Stimulated activated CD8-positive, alpha-beta memory T cell treated with anti-CD3 and anti-CD28 coated beads, Interleukin-7, amount 100 ng/mL, for 24 hours (primary cell): ENCODE data around the gene NDEL1.
"Not testable (repeated sequence)": the region's sequence is repeated elsewhere in the genome, so short reads cannot be mapped to it uniquely, and the experiment has no call there.

Experiments
- DNase-seq: peaks from one replicate; pipeline ENCODE4 v3.0.0-alpha.2; 2020; ENCODE audit warnings: low read depth

Gene NDEL1, protein sequence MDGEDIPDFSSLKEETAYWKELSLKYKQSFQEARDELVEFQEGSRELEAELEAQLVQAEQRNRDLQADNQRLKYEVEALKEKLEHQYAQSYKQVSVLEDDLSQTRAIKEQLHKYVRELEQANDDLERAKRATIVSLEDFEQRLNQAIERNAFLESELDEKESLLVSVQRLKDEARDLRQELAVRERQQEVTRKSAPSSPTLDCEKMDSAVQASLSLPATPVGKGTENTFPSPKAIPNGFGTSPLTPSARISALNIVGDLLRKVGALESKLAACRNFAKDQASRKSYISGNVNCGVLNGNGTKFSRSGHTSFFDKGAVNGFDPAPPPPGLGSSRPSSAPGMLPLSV

DNA sequence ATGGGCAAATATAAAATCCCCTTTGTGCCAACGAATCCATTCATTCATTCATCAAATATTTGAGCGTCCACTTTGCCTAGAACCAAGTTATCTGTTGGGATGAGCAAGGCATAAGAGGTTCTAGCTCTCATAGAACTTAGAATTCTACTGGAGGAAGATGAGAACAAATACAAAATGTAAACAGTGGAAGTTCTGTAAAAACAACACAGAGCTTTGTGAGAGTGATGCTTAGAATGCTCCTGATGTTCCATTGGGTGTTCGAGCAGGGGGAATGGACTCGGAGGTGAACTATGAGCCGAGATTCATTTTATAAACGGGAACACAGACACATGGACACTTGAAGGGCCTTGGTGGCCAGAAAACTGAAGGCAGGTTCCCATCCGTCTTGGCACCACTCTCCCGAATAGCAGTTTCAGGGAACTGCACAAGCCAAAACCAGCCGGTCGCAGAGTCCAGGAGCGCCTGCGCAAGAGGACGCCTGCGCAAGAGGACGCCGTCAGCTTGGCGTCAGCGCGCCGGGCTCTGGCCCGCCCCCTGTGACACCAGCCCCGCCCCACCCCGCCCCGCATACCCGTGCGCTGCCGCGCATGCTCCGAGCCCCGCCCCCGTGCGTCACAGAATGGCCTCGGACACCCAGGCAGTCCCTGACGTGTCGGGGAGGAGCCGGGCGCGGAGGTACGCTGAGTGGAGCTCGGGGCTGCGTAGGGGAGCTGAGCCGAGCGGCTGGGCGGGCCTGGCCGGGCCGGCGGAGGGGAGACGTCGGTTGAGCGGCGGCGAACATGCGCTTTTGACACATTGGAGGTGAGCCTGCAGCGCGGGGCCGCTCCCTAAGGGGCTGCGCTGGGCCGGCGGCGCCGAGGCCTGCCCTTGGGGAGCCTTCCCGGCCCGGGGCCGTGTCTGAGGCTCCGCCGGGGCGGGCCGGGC is at the start of gene NDEL1:
NDEL1 (plus strand) TSS at position 640 of the 924 bp plus-strand sequence. CDS start 8,388 bp downstream, outside the sequence.
- DNase-seq: peak; percentile 99

DNA sequence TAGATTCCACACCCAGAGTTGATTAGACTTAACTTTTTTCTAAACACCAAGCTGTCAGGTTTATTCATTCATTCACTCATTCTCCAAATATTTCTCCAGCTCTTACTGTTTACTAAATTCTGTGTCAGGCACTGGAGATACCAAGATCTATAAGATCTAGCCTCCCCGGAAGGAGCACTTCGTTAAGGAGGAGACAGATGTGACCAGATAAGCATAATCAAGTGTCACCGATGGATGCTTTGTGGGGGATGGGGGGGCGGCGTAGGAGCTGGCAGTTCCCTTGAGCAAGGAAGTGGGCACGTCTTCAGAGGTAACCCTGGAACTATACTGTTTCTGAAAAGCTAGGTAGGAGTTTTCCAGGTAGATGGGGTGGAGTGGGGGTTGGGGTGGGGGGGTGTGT is 48.8 kb upstream of the NDEL1 start:
- DNase-seq: no peak

DNA sequence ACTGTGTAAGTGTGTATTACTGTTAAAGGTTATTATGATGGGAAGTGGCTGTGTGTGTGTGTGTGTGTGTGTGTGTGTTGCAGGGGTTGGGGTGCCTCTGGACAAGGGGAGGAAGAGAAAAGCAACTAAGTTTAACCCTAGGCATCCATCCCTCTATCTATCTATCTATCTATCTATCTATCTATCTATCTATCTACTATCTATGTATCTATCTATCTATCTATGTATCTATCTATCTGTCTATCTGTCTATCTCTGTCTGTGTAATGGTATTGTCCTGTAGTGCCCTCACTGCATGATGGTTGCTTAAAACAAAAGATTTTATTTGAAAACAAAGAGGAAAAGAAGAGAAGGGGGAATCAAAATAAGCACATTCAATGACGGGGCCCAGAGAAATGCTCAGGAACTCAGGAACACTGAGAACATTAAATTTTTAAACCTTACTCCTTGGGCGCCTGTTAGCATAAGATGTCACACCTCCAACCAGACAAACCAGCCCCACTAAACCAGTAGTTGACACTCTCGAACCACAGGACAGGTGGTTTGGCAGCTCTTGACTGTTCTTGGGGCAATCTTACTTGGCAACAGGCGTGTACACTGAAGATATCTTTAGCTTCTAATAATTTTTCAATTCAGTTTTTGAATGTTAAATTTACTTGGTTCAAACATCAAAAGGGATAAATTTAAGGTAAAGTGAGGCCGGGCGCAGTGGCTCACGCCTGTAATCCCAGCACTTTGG is 47.6 kb upstream of the NDEL1 start:
- no peak for DNase-seq

DNA sequence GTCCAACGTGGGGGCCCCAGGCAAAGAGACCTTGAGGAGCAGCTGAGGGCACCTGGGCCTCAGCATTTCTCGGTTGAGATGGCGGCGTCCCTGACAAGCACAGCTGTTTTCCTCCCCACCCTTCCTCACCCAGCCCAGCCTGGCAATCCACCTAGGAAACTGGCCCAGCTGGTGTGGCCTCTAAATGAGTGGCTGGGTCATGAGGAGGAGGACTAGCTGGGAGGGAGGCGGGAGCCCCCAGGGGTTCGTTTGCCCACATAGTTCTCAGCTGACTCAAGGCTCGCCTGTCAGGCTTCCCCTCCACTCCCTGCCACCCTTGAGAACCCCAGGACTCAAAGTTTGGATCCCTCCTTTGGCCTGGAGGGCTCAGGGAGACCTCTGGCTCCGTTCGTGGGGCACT is 44.0 kb upstream of the NDEL1 start:
- DNase-seq: no peak

DNA sequence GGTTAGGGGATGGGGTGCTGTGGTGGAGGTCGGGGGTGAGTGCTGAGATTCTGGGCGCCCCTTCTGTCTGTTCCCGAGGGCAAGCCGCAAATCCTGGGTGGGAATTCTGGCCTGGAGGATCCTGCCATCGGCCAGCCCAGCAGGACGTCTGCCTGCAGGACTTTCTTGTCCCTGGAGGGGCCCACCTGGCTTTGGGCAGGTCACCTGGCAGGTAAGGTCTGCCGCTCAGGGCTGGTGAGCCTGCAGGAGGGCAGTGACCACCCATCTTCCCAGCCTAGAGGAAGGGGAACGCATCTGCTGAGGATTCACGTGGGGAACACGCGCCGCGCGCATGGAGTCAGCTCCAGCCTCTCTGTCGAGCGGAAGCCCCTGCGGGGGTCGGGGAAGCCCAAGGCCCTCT is 43.4 kb upstream of the NDEL1 start:
- DNase-seq: no peak

DNA sequence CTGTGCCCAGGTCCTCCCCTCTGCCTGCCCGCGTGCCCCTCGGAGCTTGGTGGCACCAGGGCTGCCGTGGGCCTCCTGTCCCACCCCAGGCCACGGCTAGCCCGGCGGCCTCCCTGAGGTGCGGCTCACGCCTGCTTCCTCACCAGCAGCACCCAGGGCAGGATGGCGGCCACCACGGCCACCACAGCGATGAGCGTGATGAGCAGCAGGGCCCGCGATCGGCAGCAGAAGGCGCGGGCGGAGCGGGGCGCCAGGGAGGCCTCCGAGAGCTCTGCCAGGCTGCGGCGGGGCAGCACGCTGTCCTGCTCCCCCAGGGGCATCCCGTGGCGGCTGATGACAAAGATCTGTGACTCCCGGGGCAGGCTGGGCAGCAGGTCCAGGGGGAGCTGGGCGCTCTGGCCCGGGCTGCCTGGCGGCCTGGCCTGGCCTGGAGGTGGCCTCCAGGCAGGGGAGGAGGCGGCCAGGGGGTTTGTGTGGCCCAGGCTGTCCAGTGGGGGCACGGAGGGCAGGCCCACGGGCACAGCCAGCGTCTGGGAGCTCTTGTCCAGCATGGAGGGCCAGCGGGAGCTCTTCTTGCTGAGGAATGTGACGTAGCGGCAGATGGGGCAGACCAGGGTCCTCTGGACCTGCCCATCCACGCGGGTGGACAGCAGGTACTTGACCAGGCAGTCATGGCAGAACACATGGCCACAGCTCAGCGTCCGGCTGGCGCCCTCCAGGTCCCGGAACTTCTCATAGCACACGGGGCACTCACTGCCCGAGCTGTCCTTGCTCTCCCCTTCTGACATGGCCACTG is 42.8 kb upstream of the NDEL1 start:
- no peak for DNase-seq

DNA sequence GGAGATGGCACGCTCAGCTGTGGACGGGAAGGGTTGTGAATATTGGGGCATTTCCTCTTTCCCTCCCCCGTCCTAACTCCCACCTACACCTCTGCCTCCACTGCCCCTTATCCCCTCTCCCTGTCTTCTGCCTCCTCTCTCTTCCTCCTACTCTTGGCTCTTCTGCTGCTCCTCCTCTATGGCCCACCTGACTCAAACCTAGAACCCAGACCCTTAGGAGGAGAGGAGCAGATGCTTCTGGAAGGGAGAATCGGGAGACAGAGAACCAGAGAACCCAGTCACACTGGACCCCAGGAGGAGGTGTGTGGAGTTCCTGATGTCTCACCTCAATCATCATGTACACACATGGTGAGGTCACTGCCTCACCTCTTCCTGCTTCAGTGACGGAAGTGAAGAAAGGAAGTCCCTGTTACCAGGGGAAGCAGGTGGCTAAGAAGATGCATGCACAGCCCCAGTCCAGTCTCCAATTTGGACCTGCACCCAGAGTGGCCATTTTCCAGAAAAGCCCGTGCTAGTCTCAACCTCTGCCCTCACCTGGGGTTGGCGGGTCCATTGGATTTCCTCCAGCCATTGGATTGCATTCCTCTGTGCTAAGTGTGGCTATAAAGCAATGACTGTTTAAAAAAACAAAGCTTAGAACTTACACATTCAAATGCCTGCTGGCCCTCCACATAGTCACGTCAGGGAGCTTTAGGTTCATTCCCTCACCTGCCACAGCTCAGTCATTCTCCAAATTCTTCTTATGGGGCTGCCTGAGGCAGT is 42.0 kb upstream of the NDEL1 start:
- DNase-seq: no peak

DNA sequence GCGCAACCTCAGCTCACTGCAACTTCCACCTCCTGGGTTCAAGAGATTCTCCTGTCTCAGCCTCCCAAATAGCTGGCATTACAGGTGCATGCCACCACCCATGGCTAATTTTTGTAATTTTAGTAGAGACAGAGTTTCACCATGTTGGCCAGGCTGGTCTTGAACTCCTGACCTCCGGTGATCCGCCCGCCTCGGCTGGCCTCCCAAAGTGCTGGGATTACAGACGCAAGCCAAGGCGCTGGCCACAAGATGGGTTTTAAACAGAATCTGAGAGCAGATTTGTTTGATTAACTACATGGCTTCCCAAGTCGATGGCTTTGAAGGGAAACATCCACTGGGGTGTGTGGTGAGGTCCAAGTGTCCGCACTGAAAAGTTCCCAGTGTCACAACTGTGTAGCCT is 41.2 kb upstream of the NDEL1 start:
- not testable (repeated sequence) for DNase-seq

DNA sequence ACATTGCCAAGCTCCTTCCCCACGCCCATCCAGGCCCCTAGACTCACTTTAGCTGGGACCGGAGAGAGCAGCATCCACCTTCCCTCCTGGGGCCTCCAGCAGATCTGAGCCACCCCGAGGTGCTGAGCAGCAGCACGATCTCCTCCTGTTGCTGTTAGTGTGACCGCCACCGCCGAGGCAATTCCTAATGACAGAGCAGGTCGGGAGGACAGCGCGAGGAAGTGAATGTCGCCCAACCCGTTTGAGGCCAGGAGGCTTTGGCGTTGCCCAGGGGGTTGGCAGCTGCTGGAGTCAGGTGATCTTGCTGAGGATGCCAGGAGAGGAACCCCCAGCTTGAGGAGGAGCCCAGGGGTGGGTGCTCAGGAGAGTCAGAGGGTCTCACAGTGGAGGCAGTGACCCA is 38.0 kb upstream of the NDEL1 start, which contains the start of gene RNF222:
RNF222 (minus strand) TSS at position 192 of the 400 bp plus-strand sequence. CDS start 4,366 bp downstream, outside the sequence.
- no peak for DNase-seq

DNA sequence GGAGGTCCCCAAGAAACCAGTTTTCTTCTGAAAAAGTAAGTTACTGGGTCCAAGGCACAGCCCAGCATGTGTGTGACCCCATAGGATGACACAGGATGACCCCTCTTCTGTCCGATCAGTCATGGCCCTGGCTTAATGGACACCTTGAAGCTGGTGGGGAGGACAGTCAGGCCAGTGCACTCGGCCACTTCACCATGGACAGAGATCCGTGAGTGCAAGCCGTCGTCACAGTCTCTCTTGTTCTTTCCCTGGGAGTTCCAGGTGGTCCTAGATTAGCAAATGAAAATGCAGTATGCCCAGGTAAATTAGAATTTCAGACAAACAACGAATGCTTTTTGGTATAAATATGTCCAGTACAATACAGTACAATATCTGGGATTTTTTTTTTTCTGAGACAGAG is 36.7 kb upstream of the NDEL1 start:
- no peak for DNase-seq

DNA sequence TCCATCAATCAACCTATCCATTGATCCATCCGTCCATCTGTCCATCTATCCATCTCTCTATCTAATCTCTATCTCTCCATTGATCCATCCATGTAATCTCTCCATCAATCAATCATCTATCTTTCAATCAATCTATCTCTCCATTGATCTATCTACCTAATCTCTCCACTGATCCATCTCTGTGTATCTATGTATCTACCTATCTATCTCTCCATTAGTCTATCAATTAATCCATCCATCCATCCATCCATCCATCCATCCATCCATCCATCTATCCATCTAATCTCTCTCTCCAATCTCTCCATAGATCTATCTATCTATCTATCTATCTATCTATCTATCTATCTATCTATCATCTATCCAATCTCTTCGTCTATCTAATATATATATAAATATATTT is 34.6 kb upstream of the NDEL1 start:
- DNase-seq: no peak

DNA sequence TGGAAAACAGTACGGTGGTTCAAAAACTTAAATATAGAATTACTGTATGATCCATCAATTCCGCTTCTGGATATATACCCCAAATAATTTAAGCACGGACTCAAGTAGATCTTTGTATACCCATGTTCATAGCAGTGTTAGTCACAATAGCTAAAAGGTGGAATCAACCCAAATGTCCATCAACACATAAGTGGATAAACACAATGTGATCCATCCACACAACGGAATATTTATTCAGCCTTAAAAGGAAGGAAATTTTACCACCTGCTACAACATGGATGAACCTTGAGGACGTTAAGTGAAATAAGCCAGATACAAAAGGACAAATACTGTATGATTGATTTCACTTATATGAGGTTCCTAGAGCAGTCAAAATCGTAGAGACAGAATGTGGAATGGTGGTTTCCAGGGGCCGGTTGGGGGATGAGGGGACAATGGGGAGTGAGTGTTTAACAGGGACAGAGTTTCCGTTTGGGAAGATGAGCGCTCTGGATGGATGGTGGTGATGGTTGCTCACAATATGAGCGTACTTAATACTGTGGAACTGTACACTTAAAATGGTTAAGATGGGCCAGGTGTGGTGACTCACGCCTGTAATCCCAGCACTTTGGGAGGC is 32.7 kb upstream of the NDEL1 start:
- DNase-seq: no peak

DNA sequence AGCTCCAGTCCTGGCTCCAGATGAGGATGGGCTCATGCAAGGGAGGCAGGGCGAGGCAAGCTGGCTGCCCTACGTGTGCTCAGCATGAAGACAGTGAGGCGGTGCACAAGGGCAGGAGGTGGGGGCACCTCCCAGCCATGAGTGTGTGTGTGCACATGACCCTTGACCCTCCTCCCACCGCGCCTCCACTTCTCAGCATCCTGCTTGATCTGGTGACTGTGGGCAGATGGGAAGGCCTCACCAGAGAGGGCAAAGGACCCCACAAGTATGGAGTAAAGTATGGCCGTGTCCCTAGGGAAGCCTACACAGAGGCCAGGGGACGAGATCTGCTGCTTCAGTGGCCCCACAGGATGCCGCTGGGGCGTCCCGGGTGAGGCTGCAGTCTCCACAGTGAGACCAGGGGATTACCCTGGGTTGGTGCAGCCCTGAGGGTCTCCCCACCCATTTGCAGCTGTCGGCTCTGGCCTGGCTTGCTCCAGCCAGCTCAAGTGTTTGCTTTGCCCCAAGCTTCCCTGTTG is 30.1 kb upstream of the NDEL1 start:
- no peak for DNase-seq

DNA sequence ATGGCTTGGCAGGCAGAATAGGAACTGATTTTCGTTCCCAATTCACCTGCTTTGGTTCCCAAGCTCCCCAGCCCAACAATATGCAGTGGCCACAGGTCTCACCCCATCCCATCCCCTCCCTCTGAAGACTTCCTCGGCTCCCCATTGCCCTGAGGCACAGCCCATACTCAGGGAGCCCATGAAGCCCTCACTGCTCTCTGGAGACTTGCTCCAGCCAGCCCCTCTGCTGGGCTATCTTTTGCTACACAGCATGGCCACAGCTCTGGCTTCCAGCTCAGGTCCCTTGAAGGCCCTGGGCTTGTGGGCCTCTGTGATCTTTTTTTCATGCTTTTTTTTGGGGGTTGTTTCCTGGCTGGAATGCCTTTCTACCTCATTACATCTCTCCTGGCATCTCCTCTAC is 29.5 kb upstream of the NDEL1 start:
- DNase-seq: no peak

DNA sequence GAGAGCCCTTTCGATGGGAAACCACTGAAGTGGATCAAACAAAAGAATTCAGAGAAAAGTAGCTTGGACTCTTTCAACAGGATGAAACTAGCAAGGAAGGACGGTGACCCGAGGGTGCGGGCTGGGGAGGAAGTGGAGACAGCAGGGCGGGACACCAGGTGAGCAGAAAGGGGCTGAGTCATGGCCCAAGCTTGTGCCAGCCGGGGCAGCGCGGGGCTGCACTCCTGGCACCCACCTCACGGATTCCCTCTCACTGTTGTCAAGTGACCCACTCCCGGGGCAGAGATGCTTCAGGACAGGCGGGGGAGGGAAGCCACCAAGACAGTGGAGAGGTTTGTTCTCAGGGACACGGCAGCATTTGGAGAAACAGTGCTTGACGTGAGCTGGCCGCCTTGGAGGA is 27.3 kb upstream of the NDEL1 start:
- DNase-seq: no peak

DNA sequence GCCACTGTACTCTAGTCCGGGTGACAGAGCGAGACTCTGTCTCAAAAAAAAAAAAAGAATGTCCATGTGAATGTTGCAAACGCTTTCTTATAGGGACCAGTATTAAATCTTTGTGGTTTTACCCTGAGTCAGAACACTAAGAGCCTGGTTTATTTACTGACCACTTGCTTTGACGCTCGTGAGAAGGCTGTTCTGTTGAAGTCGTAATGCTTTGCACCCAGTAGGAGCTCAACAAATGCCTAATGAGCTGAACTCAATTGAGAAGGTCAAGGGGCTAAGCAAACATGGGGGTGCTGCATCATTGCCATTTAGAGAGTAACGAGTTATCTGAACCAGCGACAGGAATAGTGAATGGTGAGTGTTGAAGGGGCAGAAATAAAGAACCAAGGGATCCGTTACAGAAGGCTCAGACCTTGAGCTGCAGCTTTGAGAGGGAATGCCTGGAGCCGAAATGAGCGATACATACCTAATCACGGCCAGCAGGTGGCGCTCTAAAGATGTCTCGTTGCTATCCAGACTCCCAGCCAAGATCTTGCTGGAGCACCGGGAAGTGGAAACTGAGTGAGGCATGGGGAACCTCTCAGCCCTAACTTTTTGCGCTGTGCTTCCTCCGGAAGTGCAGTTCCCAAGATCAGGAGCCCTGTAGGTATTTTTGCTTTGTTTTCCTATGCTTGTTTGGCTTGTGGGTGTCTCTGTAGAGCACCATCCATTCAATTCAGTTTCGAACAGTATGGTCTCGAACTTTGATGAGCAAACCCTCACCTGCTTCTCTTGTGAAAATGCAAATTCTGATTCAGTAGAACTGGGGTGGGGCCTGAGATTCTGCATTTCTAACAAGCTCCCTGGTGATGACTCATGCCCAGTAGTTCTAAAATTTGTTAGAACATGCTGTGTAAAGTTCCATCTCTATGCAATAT is 25.5 kb upstream of the NDEL1 start:
- peak; percentile 65 for DNase-seq

DNA sequence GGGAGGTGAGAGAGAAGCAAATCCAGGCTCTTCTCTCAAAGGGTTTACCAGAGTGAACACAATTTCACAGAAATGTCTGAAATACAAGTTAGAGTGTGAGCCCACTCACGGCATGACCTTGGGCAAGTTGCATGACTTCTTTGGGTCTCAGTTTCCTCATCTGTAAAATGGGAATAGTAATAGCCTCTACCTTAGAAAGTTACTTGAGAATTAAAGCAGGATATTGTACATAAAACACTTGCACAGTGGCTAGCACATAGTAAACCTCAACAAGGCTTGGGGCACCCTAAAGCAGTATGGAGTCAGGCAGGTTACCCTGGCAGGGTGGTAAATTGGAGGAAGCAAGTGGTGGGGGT is 24.8 kb upstream of the NDEL1 start:
- no peak for DNase-seq

DNA sequence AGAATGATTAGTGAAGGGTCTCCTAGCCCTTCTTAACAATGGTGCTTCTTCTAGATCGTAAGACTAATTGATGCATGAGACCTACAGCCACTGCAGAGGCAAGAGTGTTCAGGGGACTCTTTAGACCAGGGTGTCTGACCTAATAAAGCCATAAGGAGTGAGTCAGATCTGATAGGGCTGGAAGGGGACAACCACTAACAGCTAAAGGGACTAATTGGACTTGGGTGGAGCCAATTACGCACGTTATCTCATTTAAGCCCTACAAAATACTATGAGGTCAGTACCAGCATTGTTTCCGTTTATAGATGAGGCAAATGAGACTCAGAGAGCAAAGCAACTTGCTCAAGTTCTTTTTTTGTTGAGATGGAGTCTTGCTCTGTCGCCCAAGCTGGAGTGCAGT is 23.6 kb upstream of the NDEL1 start:
- no peak for DNase-seq

DNA sequence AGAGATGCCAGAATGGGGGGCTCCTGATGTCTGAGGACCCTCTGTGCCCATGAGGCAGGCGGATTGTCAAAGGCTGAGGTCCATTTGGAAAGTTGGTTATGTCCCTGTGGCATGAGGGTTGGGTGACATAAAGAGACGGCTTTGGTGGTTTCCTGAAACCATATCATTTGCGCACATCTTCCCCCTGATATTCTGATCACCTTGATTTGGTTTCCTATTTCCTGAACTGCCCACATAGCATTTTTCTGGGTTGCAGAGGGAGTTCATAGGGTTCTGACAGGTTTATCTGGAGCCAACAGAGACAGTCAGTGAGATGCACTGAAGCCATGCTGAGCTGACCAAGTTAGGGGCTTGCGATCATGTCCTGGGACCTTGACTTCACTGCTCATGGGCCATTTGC is 22.4 kb upstream of the NDEL1 start:
- DNase-seq: no peak
